Activated naive CD4-positive, alpha-beta T cell treated with anti-CD3 and anti-CD28 coated beads, Interleukin-2, amount 50 U/mL, for 72 hours (primary cell): ENCODE measurements around the gene OPCML. TPM values are rescaled to one million over a fixed set of nuclear protein-coding genes. Genes with fewer than 3 reads are reported as not detected.

Experiments used
- ATAC-seq, 2 donors: fragments of 150-1000 bp; cut with Tn5 transposase; 2 replicates each; pipeline ENCODE4 v1.10.0; 2021; ENCODE audit warnings: mild to moderate bottlenecking in 2 of 2, moderate library complexity in 2 of 2
- DNase-seq, 2 donors: peaks; one replicate each; pipeline ENCODE4 v3.0.0; 2021 to 2022; ENCODE audit warnings: low spot score in 2 of 2
- H3K27ac Mint-ChIP-seq, 2 donors: one replicate each; pipeline ENCODE4 v1.8.0; 2022; ENCODE audit warnings: mild to moderate bottlenecking in 2 of 2, mixed read lengths in 2 of 2
- H3K36me3 Mint-ChIP-seq, 2 donors: one replicate each; pipeline ENCODE4 v1.8.0; 2022; ENCODE audit warnings: mixed read lengths in 2 of 2
- H3K9me3 Mint-ChIP-seq, 2 donors: one replicate each; pipeline ENCODE4 v1.8.0; 2022; ENCODE audit warnings: mixed read lengths in 2 of 2
- total RNA-seq, 2 donors: library from RNA; stranded (reverse); gene quantifications; one replicate each; pipeline ENCODE4 v1.2.3, GENCODE V29; 2022

OPCML gene
- total RNA-seq, 2 donors from 2014 or later = not detected

DNA sequence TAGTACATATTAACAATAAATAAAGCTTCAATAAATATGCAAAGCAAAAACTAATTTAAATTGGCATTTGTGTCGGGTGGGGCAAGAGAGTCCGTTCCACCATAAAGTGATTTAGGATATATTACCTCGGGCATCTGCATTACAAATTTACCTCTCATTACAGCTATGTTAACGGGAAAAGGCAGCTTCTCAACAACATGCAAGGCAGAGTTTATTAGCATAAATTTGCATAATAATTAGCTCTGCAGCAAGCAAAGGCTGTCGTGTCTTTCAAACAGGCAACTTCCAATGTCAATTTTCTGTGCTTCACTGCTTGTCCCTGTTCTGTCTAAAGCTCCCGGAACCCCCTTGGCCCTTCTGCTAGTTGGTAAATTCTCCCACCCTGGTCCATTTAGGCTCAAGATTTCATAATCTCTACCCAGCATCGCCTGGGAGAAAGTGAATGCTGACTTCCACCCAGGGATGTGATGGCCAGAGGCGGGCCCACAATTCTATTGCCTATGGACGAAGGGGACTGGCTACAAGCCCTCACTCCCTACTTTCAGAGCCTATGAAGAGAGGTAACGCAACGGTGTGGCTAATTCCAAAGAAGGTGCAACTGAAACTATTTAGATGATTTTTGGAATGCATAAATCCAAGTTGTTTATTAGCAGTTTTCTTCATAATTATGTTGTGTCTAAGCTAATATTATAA, 462.1 kb downstream of the OPCML start:
- DNase-seq (no peak), ATAC-seq (no peak)
- Mint-ChIP-seq H3K27ac (no peak overlapping the region), H3K9me3 (no peaks in the 10 kb centered on the region), H3K36me3 (no peaks in the 10 kb centered on the region)

DNA sequence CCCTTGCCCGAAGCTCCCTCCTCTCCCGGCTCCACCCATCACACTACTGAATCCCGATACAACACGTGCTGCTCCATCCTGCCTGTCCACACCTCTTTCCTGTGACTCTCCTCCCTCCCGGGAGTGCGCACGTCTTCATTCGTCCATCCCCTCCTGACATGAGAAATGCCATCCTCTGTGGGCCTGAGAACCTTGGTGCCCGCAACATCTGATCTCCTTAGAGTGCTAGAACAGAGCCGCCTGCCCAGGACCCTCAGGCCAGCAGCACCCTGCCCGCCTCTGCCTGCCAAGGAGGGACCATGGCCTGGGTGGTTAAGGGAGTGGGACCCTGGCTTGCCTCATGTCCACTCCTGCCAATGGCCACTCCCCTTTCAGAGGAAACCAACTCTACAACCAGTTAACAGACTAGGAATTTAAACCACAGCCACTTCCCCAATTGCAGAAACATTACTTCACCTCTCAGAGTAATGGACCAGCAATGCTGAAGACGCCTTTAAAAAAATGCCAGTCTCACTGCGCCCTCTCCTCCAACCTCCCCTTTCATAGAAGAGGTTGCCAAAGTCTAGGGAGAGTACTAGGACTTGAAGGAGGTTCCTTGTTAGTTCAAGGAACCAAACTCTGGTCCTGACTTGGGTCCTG, 466.3 kb downstream of the OPCML start:
- Mint-ChIP-seq H3K36me3 (no peaks in the 10 kb centered on the region), H3K27ac (no peak overlapping the region), H3K9me3 (no peaks in the 10 kb centered on the region)
- DNase-seq (no peak), ATAC-seq (no peak)

DNA sequence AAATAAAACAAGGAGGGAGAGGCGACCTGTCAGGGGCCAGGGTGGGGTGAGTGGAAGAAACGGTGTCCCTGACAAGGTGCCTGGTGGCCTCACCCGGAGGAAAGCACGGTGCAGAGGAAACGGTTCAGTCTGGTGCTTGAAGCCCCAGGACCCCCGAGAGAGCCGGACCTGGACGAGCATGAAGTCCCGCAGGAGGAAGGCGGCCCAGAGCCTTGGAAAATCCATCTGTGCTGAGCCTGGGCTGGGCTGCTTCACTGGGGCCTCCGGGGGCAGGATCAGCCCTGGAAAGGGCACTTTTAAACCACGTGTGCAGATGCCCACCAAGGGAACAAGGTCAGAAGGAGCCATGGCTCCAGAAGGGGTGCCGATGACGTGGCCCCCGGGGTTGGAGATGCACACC, 467.3 kb downstream of the OPCML start:
- H3K36me3 Mint-ChIP-seq = no peaks in the 10 kb centered on the region
- no peak for DNase-seq
- H3K9me3 Mint-ChIP-seq = no peaks in the 10 kb centered on the region
- no peak overlapping the region for H3K27ac Mint-ChIP-seq
- ATAC-seq = no peak

DNA sequence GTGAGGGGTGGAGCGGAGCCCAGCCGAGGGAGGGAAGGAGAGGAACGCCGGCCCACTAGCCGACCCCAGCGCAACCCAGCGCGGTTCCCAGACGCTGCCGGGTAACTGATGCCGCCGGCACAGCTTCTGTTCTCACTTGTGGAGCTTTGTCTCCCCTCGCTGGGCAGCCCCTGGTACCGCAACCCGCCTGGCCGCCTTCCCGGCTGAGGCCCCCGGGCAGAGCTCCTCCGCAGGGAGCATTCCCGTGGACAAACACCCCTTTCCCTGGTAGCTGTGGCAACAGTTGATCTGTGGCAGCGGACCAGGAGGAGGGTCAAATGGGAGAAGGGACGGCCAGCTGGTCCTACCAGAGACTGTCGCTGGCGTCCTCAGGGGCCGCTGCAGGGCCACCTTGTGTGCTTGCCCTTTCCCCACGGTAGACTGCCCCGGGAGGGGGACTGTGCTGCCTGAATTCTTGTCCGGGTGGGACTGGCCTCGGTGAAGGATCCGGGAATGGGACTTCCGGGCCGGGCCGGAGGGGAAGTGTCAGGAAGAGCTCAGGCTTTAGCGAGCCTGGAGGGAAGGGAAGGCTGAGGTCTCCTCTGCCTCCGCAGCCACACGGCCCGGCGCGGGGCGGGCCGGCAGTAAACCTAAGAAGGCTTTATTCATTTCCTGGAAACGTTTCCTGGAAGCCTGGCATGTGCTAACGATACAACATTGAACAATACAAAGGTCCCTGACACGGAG, 468.0 kb downstream of the OPCML start:
- ATAC-seq (peak in 1 of 2 donors; percentile 46), DNase-seq (no peak)
- Mint-ChIP-seq H3K27ac (no peak overlapping the region), H3K36me3 (no peaks in the 10 kb centered on the region), H3K9me3 (no peaks in the 10 kb centered on the region)

DNA sequence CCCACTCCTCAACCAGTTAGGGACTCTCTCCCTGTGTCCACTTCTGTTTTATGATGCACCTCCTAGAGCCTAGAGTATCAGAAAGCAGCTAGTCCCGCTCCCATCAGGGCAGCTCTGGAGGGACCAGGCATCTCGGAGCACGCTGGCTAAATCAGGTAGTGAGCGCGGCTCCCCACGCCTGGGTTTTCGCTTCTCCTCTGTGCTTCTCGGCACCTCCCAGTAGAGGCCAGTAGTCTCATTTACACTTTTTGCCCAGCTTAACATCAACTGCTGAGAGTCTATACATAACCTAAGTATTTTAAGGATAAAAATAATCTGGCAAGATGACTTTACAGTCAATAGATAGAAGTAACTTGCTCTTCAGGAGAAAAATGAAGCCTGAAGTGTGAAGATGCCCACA, 473.8 kb downstream of the OPCML start:
- no peaks in the 10 kb centered on the region for H3K36me3 Mint-ChIP-seq
- no peak overlapping the region for H3K27ac Mint-ChIP-seq
- DNase-seq (no peak), ATAC-seq (no peak)
- no peaks in the 10 kb centered on the region for H3K9me3 Mint-ChIP-seq

DNA sequence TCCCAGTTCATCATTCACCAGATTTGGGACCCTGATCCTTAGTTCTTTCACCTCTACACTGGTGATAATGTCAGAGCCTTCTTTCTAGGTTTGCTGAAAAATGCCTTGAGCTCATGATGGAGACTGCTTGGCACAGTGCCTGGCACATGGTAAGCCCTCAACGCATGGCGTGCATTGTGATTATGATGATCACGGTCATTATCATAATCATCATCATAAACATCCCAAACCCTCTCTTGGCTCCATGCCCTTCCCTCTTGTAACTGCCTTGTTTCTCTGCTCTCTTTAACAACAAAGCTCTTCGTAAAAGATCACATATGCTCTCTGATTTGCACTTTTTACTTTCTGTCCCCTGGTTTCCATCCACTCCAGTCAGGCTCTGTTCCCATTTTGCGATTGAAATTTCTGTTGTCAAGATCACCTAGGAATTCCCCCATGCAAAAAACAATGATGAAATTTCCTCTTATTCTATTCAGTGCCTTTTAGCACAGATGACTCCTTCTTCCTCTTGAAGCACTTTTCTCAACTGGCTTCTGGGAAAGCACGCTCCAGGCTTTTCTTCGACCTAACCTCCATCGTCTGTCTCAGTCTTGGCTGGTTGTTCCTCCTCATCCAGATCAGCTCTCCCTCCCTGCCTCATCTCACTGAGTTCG, 479.1 kb downstream of the OPCML start:
- no peak for DNase-seq
- peaks cover 0 to 7% of the 10 kb centered on the region in 2 donors for H3K36me3 Mint-ChIP-seq
- H3K27ac Mint-ChIP-seq = no peak overlapping the region
- H3K9me3 Mint-ChIP-seq = peaks cover 11 to 13% of the 10 kb centered on the region in 2 donors
- no peak for ATAC-seq

DNA sequence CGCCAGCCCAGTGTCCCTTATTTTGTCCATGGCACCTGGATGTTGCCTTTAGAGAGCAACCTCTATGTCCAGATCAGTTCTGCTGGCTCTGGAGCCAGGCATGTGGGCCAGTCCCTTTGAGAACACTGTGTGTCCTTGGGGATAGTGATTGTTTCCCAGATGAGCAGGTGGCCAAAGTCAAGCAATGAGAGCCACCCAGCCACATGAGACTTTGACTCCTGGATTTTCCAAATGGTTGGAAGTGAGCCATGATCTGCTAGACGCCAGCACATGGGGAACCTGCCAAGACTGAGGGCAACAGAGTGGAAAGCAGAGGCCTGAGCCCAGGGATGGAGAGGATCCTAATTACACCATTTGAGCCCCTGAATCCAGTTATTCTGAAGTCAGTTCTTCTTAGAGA, 479.8 kb downstream of the OPCML start:
- Mint-ChIP-seq H3K9me3 (peaks cover 11 to 13% of the 10 kb centered on the region in 2 donors), H3K27ac (no peak overlapping the region), H3K36me3 (peaks cover 0 to 7% of the 10 kb centered on the region in 2 donors)
- DNase-seq (no peak), ATAC-seq (no peak)

DNA sequence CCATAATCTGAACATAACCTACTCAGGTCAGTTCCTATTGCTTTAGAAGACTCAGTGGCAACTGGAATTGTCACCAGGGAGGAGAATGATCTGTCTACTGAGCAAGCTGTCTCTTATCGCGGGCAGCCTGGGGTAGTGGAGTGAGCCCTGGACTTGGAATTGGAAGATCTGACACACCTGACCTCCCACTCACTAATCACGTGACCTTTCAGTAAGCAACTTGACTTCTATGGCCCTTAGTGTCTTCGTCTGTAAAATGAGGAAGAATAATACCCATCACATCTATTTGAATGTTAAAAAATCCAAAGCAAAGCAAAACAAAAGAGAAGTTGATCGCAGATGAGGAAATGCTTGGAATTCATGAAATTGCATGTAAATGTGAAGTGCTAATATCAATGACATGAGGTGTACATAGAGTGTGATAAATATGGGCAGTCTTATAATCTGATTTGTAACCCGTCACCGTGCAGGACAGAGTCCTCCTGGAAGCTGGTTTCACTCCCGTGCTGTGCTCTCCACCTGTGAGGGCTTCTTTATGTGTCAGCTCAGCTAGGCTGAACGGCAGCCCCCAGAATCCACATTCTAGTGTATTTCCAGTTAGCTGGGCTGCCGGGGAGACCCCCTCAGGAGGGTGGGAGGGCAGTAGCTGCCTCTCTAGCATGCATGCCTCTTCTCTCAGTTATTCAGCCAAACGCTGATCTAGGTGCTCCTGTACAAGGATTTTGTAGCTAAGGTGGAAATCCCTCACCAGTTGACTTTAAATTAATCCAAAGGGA, 482.9 kb downstream of the OPCML start:
- no peak for DNase-seq
- Mint-ChIP-seq H3K9me3 (peaks cover 11 to 13% of the 10 kb centered on the region in 2 donors), H3K36me3 (peaks cover 0 to 7% of the 10 kb centered on the region in 2 donors), H3K27ac (no peak overlapping the region)
- no peak for ATAC-seq

DNA sequence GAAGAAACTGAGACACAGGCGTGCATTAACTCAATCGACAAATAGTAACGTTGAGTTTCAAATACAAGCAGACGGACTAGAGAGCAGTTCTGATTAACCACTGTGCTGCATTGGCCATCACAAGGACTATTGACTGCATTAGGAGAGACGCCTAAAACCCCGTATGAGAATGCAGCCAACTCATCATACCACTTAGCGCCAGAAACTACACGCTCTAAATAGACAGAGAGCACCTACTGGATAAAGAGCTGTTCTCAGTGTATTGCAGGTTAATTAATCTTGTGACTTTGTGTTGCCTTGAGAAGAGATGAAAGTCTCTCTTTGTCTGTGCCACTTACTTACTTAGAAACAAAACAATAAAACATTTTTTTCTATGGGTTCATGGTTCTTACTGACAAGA, 484.0 kb downstream of the OPCML start:
- Mint-ChIP-seq H3K36me3 (peaks cover 0 to 7% of the 10 kb centered on the region in 2 donors), H3K9me3 (peaks cover 11 to 17% of the 10 kb centered on the region in 2 donors), H3K27ac (no peak overlapping the region)
- ATAC-seq (no peak), DNase-seq (no peak)

DNA sequence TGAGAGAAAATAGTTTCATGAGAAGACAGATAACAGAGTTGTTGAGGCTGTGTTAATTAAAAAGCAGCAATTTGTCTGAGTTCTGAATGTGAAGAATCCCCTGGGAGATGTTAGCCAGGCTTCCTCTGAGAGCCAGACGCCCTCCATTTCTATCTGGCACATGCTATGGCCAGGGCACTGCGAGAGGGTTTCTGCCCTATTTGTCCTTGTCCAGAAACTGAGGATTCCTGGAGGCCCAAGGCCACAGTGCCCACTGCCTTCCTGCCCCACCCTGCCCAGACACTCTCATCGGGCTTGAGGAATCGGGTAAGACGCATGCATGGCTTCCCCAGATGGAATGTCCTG, 484.6 kb downstream of the OPCML start:
- no peak overlapping the region for H3K27ac Mint-ChIP-seq
- peaks cover 0 to 7% of the 10 kb centered on the region in 2 donors for H3K36me3 Mint-ChIP-seq
- peaks cover 11 to 17% of the 10 kb centered on the region in 2 donors for H3K9me3 Mint-ChIP-seq
- no peak for ATAC-seq
- DNase-seq = no peak

DNA sequence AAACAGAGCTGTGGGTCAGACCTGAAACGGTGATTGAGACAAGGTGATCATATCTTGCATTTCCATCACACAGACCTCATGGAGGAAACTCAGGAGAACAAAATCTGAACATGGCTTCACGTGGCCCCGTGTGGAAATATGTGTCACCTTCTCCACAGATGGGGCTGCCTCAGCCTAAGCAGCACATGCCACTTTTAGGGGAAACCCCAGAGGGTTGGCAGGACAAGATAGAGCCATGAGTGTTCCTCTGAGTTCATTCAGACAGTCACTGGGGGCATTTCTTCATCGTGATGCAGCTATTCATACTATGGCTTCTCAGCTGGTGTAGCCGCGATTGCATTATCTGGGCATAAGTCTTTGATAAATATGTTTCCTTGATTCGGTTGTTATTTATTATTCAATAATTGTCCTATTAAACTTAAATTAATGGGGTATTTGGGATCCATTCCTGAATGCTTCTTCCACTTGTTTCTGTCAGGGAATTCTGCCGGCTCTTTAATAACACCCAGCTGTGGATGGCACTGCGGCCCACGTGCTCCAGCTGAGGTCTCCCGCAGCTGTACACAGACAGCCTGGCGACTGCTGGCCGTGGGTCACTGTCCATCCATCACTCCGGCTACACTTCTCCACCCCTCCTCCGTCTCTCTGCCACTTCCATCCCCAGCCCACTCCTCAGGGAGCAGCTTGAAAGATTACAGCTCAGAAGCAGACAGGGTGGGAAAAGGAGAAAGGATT, 485.1 kb downstream of the OPCML start:
- no peak overlapping the region for H3K27ac Mint-ChIP-seq

DNA sequence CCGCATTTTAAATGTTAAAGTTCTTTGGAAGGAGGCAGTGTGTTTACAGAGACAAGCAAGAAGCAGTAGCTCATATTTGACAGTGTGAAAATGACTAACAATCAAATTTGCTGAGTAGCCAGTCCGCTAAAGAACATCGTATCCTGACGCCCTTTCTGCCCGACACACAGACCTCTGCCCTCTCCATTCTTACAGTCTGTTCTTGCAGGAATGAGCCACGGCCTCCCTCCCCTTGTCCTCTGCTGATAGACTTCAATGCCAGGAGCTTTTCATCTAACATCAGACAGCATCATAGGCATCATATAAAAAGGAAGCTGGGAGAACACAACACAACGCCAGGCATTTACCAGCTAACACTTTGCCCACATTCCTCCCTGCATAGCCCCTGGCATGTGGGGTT, 486.0 kb downstream of the OPCML start:
- no peak for DNase-seq
- H3K9me3 Mint-ChIP-seq = peaks cover 6 to 12% of the 10 kb centered on the region in 2 donors
- H3K36me3 Mint-ChIP-seq = peaks cover 0 to 6% of the 10 kb centered on the region in 2 donors
- H3K27ac Mint-ChIP-seq = peak overlapping the region in 1 of 2 donors; percentile 5
- no peak for ATAC-seq

More for the DNA sequence above, 485.1 kb downstream of the OPCML start:
- no peak for DNase-seq
- Mint-ChIP-seq H3K9me3 (peaks cover 11 to 17% of the 10 kb centered on the region in 2 donors), H3K36me3 (peaks cover 0 to 7% of the 10 kb centered on the region in 2 donors)
- ATAC-seq = no peak

DNA sequence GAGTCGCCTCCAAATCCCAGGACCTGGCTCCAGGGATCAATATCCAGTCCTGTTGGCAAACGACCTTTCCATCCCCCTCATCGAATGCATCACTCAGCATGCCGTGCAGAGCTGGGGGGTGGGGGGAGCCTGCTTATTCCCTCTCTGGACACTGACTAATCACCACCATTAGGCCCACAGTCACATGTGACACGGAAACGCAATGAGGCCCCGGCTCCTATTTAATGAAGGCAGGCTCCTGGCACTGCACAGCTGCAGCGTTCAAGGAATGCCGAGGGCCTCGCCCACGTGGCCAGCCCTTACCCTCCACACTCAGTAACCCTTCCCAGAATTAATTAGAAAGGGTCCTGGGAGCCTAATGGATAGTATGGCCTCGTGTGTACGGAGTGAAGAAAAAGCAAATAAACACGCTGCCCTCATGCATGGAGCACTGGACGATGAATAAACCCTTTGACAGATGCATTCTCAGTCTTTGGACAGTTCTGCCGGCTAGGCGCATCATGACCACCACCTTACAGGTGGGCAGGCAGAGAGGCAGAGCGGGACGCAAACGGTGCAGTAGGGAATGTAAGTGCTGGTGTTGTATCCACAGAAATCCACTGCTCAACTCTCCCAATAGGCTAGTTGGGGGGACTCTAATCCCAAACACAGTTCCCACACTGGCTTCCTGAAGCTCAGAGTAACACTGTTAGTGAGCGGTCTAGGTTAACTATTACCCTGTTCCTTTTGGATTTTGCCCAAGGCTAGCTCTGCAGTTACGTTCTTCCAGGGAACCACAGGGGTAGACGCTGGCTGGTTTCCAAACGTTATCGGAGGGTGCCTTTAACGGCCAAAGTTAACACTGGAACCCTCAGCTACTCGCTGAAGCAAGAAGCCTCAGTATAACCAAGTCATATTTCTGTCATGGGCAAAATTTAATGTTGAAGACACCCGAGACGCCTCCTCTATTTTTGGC, 490.1 kb downstream of the OPCML start:
- DNase-seq (no peak), ATAC-seq (no peak)
- H3K36me3 Mint-ChIP-seq = peaks cover 0 to 7% of the 10 kb centered on the region in 2 donors
- no peak overlapping the region for H3K27ac Mint-ChIP-seq
- peaks cover 7 to 10% of the 10 kb centered on the region in 2 donors for H3K9me3 Mint-ChIP-seq

DNA sequence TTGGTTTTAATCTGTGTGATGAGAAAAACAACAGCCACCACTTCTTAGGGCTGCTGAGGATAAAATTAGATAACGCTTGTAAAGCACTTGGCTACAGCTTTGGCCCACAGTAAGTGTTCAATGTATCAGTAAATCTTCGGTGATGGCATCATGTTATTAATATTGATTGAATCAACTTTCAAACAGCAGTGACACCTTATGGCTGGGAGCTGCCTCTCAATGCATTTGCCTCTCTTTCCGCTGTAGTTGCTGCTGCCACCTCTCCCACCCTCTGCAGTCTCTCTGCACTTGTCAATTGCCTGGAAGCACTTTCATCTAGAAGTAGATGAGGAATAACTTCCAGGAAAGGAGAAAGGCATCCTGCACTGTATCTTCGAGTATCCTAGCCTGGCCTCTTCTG, 491.1 kb downstream of the OPCML start:
- H3K36me3 Mint-ChIP-seq = peaks cover 0 to 7% of the 10 kb centered on the region in 2 donors
- DNase-seq = no peak
- ATAC-seq = no peak
- no peak overlapping the region for H3K27ac Mint-ChIP-seq
- H3K9me3 Mint-ChIP-seq = peaks cover 7 to 10% of the 10 kb centered on the region in 2 donors
